H1 (cell line): ENCODE measurements around the gene PCAT7. TPM values are rescaled to one million over a fixed set of nuclear protein-coding genes. Genes with fewer than 3 reads are reported as not detected.

Source experiments
- polyA plus RNA-seq, 7 experiments: library from polyadenylated mRNA; depleted of rRNA in 3 of 7; stranded (reverse) in 5 of 7; unstranded in 2 of 7; fragments of >200 nt in 5 of 7; fragments of 200-250 nt in 2 of 7; gene quantifications; 1 replicate in 5 of 7; 2 replicates in 1 of 7; 4 replicates in 1 of 7; pipeline versions ENCODE4 v1.2.1 to v1.2.3, GENCODE V29; 2011 to 2013; ENCODE audit warnings: missing spikeins in 2 of 7, mixed read lengths in 2 of 7
- small RNA-seq: library from polyadenylated mRNA; stranded (forward); fragments of <200 nt; extraction: miRNeasy Mini kit (QIAGEN cat#:217004); gene quantifications from one replicate; pipeline ENCODE3, GENCODE V24; 2013; ENCODE audit not compliant: insufficient read depth
- total RNA-seq: library from RNA; stranded (reverse); fragmentation: NEBNext Ultra II Directional; extraction: Animal tissue kit (Norgen Biotek cat#: 25700); gene quantifications from 2 replicates; pipeline ENCODE4 v1.2.1, GENCODE V29; 2021

PCAT7 gene
- total and polyA plus RNA-seq, 2 of the 8 experiments (the other 6 are each of a cell fraction or from before 2014, with no cell fraction given), result 3.2 to 4.1 TPM

Small RNA genes within 50 kb of the gene (small RNA-seq; reads per million reads assigned to genes)
- not detected for gene RNU6-669P

Other genes with a start within 250 kb of the PCAT7 start
- gene NUTM2F, start 226.4 kb upstream of the PCAT7 start, total RNA-seq, result 0.19 TPM in 1 of 2 replicates, not detected in the other
- gene NUTM2F, start 226.4 kb upstream of the PCAT7 start, polyA plus RNA-seq (2011; rRNA removed), result 0.06 and 0.28 TPM in 2 replicates
- gene FBP2, start 38.7 kb downstream of the PCAT7 start, total RNA-seq, result not detected in 2 replicates
- not detected in 2 replicates for gene FBP2, start 38.7 kb downstream of the PCAT7 start, polyA plus RNA-seq (2011; rRNA removed)
- 1.0 and 2.2 TPM in 2 replicates for gene FBP1, start 84.4 kb downstream of the PCAT7 start, total RNA-seq
- 2.6 and 4.1 TPM in 2 replicates for gene FBP1, start 84.4 kb downstream of the PCAT7 start, polyA plus RNA-seq (2011; rRNA removed)
- gene AOPEP, start 171.6 kb downstream of the PCAT7 start, total RNA-seq, result 14.3 TPM in 2 replicates
- gene AOPEP, start 171.6 kb downstream of the PCAT7 start, polyA plus RNA-seq (2011; rRNA removed), result 5.1 and 6.1 TPM in 2 replicates